NCI-H446 treated with DMSO at 0.1 percent for 48 hours (cell line): ENCODE measurements around the gene HSBP1.

Experiments used
- DNase-seq: peaks from one replicate; lab custom pipeline; 2025; lab: John Stamatoyannopoulos, UW

The HSBP1 gene

DNA sequence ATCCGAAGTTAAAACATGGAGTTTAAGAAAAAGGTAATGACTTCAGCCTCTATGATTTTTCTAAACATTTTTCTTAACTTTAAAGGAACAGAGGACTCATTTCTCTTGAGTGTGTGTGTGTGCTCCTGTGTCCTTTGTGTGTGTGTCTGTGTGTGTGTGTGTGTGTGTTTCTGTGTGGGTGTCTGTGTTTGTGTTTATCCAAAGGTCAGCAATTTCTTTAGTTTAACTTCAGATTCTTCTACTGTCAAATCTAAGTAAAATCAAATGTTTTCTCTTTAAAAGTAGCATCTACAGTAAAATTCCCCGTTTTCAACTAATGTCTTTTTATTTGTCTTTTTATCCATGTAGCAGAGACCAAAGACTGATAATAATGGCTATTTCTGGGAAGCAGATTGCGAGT, 31.8 kb downstream of the HSBP1 start:
- DNase-seq: no peak

DNA sequence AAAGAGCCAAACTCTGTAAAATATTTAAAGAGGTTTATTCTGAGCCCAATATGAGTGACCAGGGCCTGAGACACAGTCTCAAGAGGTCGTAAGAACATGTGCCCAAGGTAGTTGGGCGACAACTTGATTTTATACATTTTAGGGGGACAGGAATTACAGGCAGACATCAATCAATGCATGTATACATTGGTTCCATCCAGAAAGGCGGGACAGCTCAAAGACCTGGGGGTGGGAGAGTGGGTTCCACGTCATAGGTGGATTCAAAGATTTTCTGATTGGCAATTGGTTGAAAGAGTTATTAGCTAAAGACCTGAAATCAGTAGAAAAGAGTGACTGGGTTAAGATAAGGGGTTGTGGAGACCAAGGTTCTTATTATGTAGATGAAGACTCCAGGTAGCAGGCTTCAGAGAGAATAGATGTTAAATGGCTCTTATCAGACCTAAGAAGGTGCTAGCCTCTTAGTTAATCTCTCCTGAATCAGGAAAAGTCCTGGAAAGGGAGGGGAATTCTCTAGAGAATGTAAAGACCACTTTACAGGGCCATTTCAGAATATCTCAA, 32.4 kb downstream of the HSBP1 start:
- DNase-seq: no peak

DNA sequence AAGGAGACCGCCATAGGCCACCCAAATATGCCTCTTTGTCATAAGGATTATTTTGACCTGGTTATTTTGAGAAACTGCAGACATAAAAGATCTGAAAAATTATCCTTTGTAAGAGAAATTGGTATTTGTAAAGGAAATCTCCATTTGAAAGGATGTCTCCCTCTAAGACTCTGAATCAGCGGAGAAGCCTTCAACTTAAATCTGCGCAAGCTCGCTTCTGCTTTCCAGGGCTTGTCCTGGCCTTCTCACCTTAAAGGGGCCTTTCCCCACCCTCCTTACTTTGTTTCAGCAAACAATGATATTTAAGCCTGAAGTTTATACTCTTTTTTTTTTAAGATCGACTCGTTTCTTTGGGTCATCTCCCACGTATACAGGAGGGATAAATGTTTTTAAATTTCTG, 34.5 kb downstream of the HSBP1 start:
- no peak for DNase-seq

DNA sequence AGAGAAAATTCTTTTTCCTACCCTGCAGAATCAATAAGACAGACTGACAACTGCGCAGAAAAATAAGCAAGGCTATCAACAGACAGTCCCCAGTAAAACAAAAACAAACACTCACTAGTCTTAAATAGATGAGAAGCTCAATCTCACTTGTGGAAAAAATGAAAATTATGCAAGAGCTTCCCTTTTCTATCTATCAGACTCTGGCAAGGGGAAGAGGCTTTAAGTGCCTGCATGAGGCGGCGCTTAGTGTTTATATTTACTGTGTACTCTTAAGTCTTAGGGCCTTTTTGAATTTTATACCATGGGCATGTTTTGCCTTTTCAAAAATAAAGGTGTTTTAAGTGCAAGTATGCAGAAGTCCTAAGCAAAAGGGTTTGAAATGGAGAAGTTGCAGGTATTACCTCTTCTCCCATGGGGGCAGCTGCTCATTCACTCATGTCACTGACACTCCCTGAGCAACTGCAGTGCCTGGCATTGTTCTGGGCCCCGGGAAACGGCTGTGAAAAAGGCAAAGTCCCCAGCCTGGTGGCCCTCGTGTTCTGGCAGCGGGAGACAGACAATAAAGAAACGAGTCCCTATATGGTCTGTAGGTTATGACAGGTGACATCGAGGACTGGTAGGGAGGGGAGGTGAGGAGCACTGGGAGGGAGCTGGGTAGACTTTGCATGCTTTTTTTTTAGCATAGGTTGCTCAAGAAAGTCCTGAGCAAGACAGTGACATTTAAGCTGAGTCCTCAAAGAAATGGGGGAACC, 35.2 kb downstream of the HSBP1 start:
- DNase-seq: no peak

DNA sequence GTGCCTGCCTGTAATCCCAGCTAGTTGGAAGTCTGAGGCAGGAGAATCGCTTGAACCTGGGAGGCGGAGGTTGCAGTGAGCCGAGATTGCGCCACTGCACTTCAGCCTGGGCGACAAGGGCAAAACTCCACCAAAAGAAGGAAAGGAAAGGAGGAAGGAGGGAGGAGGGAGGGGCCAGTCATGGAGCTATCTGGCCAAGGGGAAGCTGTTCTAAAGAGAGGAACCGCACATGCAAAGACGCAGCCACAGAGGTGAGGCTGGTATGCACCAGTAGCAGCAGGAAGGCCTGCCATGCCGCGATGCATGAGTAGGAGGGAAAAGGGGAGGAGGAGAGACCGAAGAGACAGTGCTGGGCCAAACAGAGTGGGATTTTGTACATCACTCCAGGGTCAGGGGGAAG, 35.9 kb downstream of the HSBP1 start:
- no peak for DNase-seq

DNA sequence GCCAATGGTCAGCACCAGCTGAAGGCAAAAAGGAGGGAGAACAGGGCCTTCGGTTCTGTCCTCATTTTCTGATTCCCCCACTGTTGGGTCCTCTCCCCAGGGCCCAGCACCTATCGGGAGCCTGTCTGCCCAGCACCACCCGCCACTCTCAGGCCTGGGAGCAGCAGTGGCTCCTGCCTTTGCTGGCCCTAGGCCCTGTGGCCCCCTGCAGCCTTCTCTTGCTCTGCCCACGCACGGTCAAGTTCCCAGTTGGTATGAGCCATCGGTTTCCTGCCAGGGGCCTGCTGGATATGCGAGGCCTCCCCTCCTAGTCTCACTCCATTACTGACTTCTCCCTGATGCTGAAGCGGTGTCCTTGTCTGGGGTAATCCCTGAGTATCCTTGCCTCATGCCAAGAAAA, 37.5 kb downstream of the HSBP1 start:
- DNase-seq: no peak

DNA sequence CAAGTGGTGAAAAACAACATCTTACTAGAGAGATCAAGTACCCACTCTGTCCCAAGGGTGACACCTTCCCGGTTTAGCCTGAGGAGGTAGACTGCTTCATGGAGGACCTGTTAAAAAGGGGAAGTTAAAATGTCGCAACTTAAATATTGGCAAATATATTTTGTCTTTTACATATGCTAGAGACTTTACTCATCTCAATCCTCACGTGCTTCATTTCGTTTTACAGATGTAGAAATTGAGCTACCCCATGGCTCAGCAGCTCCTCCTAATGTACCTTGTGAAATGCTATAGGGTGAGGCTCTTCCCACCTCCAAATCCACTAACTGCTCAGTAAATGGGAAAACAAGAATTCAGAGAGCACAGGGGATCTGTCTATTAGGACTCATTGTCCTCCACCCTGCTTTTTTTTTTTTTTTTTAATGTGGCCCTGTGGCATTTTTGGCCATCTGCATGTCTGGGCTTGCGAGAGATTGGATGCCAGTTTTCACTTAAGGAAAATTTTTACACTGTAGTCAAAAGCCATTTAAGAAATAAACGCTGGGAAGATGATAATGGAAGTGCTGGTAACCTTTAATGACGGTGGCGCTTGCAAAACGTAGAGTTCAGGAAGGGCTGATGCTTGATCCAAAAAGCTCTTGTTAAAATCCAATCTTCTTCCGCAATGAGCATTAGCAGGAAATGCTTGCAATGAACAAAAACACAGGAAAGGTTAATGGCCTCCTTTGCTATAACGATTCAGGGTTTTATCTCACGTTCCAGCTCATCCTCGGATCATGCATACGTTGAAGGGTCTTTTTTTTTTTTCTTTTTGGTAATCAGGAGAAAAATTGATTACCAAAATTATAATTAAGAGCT, 39.8 kb downstream of the HSBP1 start:
- DNase-seq: no peak

DNA sequence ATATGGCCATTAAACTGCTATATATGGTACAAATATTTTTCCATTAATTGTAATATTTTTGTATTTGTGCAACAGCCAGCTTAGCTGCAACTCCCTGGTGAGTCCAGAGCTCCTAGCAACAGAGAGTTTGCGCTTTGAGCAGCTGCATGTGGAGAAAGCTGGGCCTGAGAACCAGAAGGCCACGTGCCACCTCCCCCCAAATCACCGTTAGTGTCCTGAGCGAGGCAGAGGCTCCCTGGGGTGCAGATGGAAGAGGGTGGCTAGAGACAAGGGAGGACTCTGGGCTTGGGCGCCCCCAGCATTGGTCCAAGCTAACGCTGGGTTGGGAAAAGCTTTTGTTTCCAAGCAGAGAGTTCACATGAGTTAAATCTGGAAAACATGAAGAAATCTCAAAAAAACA, 41.6 kb downstream of the HSBP1 start:
- no peak for DNase-seq

DNA sequence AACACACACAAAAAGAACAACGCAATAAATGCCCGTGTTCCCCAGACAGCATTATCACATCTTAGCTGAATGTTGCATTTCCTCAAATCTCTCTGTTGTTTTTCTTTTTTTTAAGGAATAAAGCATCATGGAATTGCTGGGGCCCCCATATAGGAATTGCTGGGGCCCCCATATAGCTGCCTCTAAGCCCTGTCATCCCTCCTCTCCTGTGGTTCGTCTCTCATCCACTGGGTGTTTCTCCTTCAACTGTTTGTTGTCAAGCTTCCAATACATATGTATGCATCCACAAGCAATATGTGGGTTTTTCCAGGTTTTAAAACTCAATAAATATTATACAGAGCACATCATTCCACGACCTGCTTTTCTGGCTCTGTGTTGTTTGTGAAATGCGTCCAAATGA, 43.2 kb downstream of the HSBP1 start:
- DNase-seq: no peak

DNA sequence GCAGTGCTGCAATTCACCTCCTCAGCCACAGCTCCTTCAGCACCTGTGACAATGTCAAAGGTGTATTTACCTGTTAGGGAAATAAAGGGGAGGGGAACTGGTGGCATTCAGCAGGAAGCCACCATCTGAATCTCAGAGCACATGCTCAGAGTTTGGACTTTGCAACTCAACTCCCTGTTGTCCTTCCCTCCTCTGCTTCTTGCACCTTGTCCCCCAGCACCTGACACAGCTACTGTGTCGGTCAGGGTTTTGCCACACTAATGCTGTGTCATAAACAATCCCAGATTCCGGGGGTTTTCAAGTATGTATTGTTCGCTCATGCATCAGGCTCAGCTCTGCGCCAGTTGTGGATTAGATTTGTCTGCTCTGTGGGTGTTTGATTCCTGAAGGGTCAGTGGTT, 43.7 kb downstream of the HSBP1 start:
- DNase-seq: no peak

DNA sequence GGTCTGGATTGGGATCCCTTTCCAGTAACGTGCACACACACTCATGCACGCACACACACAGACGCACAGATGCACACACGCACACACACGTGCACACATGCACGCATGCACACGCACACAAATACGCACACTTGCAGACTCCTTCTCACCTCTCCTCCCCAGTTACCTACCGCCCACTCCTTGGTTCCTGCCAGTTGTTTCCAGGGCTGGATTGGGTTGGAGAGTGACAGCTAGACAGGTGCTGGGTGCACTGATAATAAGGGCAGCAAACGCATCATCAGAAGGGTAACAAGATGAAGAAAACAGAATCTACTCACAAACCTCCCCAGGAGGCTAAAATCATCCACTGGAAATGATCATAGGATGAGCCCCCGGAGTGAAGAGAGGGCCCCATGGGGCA, 45.0 kb downstream of the HSBP1 start:
- DNase-seq: no peak

DNA sequence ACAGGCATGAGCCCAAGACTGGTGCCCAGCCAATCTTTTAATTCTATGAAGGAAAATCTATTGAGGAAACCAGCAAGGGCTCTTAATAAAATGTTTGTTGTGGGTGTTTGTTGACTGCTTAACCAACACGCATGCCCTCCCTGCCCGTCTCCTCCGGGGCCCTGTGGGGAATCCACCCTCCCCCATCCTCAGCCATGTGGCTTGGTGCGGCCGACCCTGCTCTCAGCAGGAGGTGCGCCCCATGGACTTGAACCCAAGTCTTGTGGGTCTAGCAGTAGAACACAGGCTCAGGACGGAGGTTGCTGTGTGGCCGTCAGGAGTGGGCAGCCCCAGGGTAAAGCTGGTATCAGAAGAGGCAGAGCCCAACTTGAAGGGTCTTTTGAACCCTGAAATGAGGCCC, 46.1 kb downstream of the HSBP1 start:
- no peak for DNase-seq

DNA sequence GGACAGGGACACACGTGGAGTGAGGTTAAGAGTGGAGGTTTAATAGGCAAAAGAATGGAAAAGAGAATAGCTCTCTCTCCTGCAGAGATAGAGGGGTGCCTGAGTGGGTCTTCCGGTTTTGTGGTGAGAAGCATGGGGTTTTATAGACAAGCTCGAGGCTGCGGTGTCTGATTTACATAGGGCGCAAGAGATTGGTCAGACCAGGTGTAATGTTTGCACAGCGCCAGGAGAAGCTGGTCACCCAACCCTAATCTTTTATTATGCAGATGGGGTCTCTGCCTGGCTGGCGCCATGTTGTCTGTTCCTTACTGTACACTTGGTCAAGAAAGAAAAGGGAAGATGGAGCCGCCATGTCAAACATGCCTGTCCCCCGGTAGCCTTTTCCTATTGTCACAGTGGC, 46.6 kb downstream of the HSBP1 start:
- DNase-seq: no peak

DNA sequence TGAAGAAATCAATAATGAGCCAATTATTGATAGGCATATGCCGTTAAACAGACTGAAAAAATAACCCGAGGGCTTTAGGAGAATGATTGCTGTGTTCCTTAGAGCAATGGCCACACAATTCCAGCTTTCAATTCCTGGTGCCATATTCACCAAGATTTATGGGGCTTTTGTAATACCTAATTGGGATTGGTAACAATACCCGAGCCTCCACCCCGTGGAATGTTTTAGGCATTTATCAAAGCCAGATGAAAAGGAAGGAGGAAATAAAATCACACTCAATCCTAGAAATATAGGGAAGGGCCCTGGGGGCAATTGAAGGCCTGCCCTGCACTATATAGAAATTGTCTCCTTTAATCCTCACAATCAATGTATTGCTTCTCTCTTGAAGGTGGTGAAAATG, 49.0 kb downstream of the HSBP1 start:
- no peak for DNase-seq

DNA sequence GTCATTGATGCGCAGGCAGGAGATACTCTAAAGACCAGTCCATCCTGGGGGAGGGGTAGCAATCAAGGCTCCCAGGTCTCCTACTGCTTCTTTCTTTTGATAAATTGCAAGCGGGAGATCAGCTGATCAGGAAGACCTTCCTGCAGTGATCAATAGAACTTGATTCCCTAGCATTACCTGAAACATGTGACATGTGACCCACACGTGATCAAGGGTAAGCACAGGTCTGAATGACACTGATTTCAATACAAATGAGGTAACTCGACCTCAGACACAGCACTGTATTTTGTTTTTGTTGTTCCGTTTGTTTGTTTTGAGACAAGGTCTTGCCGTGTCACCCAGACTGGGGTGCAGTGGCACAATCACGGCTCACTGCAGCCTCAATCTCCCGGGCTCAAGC, 51.5 kb downstream of the HSBP1 start:
- no peak for DNase-seq

DNA sequence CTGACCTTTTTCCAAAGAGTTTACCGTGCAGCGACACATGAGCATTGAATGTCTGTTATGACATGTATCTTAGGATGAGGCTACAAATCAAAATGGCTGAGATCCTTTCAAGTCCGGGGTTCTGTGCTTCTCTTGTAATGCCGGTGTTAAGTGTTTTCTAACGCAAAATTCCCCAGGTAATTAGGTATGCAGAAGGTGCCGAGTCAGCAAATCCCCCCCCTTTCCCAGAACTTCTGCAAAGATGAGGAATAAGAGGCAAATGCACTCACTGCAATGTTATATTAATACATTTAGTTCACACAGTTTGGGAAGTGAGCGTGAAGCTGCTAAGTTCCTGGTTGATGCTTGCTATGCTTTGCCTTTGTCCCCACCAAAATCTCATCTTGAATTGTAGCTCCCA, 54.9 kb downstream of the HSBP1 start:
- DNase-seq: no peak

DNA sequence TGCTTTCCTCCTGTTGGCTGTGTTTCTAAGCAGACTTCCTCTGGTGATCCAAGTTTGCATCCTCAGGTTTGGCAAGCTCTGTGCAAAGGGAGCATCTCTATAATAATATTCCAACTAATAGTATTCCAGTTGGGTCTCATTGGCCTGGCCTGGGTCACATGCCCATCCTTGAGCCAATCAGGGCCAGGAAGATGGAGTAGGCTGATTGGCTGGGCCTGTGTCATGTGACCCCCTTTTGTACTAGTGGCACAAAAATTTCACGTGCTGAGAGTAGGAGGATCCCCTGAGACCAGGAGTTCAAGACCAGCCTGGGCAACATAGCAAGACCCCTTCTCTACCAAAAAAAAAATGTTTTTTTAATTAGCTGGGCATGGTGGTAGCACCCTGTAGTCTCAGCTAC, 55.9 kb downstream of the HSBP1 start:
- no peak for DNase-seq
